Measurements from ENCODE around the gene SLC30A1. TPM values are rescaled to one million over a fixed set of nuclear protein-coding genes. Genes with fewer than 3 reads are reported as not detected.

SLC30A1 gene
- polyA plus RNA-seq, 3 donors, result 11.9 to 15.4 (median 13.2) TPM

DNA sequence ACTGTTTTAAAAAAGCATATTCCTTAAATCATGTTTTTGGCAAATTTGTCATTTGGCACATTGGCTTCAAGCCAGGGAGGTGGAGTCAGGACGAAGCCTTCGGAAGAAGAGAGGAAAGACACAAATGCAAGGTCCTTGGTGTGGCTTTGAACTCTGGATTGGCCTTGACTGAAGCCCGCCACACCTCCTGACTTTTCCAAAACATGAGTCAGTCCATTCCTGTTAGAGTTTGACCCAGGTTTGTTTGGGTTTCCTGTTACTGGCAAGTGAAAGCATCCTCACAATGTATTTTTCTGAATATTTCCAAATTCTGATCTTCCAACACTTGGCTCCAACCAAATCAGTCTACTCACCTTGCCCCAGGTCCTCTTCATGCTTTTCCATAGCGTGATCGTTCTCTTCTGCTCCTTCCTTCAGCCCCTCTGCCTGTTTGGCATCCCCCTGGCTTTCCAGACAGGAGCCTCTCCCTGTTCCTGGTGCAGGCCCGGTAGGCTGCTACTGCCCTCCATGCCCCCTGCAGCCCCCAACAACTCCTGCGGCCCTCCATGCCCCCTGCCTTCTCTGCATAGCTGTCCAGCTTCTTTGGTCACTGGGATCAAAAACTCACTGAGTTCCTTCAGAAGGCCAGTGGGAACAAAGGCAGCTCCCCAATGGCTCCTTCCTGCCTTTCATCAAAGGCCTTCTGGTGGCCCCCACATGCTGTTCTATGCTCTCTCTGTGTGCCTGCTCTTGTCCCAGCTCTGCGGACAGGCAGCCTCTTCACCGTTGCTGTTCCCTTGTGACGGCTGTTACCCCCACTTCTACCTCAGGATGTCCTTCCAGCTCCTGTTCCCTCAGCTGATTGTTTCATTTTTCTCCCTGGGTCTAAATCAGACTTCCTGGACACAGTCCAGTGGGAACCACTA, 30.4 kb upstream of the SLC30A1 start:
- Histone ChIP-seq H3K27ac (ENCODE audit: low read depth in 1 of 2, low read length in 2 of 2) (no peak overlapping the region), H3K4me3 (replicated peaks in 1 of 3; ENCODE audit: low read depth in 2 of 3, low read length in 3 of 3) (no peak overlapping the region), H3K36me3 (replicated peaks in 1 of 2; ENCODE audit: control insufficient read depth in 1 of 2, insufficient read depth in 2 of 2, low read length in 2 of 2) (no peaks in the 10 kb centered on the region), H4K20me1 (ENCODE audit: insufficient read depth, low read length) (no peaks in the 10 kb centered on the region), H3K4me2 (replicated peaks; ENCODE audit: extremely low read depth, low read length, poor library complexity, severe bottlenecking) (no peak overlapping the region), H3K9me3 (replicated peaks in 1 of 2; ENCODE audit: control insufficient read depth in 1 of 2, insufficient read depth in 1 of 2, low read length in 2 of 2) (no peaks in the 10 kb centered on the region), H3K9ac (ENCODE audit: insufficient read depth, low read length, poor library complexity, severe bottlenecking) (no peak overlapping the region), H3K4me1 (ENCODE audit: control insufficient read depth in 1 of 2, insufficient read depth in 2 of 2, low read length in 2 of 2) (peaks cover 75 to 80% of the 10 kb centered on the region in 2 donors), H2AFZ (ENCODE audit: insufficient read depth, low read depth, low read length, poor library complexity, severe bottlenecking) (peak overlapping the region; percentile 12), H3K79me2 (ENCODE audit: insufficient read depth, low read length) (peaks cover 19% of the 10 kb centered on the region), H3K27me3 (ENCODE audit: control insufficient read depth in 2 of 2, insufficient read depth in 2 of 2, low read length in 2 of 2) (no peaks in the 10 kb centered on the region)
- peaks cover 0 to 3% (median 0%) of the 10 kb centered on the region in 7 donors for H3K9me3 Mint-ChIP-seq
- intact Hi-C loops (cut with micrococcal nuclease), result no loop called here
- H3K27me3 Mint-ChIP-seq (ENCODE audit: low read depth in 3 of 3), result peaks cover 0 to 5% (median 0%) of the 10 kb centered on the region in 3 donors
- TF ChIP-seq, protein P1, sequence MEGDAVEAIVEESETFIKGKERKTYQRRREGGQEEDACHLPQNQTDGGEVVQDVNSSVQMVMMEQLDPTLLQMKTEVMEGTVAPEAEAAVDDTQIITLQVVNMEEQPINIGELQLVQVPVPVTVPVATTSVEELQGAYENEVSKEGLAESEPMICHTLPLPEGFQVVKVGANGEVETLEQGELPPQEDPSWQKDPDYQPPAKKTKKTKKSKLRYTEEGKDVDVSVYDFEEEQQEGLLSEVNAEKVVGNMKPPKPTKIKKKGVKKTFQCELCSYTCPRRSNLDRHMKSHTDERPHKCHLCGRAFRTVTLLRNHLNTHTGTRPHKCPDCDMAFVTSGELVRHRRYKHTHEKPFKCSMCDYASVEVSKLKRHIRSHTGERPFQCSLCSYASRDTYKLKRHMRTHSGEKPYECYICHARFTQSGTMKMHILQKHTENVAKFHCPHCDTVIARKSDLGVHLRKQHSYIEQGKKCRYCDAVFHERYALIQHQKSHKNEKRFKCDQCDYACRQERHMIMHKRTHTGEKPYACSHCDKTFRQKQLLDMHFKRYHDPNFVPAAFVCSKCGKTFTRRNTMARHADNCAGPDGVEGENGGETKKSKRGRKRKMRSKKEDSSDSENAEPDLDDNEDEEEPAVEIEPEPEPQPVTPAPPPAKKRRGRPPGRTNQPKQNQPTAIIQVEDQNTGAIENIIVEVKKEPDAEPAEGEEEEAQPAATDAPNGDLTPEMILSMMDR (IDR thresholded peaks at IDR 0.05), result no peak
- H3K4me3 Mint-ChIP-seq, result no peak overlapping the region
- peaks cover 85% of the 10 kb centered on the region for H3K4me1 Mint-ChIP-seq
- peak overlapping the region in 4 of 7 donors; percentile 15 to 68 (median 42) for H3K27ac Mint-ChIP-seq
- DNase-seq, result no peak
- WGBS (ENCODE audit: insufficient coverage), result 93% methylated on average over 10 of the region's 10 CpGs
- peaks cover 0 to 6% of the 10 kb centered on the region in 2 donors for H3K36me3 Mint-ChIP-seq

DNA sequence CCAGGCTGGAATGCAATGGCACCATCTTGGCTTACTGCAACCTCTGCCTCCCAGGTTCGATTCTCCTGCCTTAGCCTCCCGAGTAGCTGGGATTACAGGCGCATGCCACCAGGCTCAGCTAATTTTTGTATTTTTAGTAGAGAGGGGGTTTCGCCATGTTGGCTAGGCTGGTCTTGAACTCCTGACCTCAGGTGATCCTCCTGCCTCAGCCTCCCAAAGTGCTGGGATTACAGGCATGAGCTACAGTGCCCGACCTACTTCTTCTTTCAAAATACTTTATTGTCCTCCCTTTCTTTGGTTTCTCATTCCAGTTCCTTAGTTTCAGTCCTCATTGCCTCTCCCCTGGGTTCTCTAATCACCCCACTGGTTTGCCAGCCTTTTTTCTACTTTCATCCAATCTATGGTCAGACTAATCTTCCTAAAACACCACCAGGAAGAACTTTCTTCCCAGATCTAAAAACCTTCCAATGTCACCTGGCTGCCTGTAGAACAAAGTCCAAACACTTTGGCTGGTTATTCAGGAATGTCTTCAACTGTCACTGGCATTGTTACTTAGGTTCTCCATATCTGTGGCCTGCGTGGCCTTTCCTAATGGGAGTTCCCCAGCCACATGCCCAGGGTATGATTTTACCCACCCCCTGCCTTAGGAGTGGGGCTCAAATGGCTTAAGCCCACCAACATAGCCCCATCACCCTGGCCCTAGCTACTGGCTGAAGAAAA, 29.0 kb upstream of the SLC30A1 start:
- Mint-ChIP-seq H3K9me3 (peaks cover 0 to 3% (median 0%) of the 10 kb centered on the region in 7 donors), H3K4me1 (peaks cover 88% of the 10 kb centered on the region), H3K4me3 (peak overlapping the region; percentile 89 to 94), H3K36me3 (peaks cover 1 to 6% of the 10 kb centered on the region in 2 donors), H3K27me3 (ENCODE audit: low read depth in 3 of 3) (peaks cover 0 to 5% (median 0%) of the 10 kb centered on the region in 3 donors), H3K27ac (peak overlapping the region; percentile 99 to 100 (median 99))
- peak overlapping the region; percentile 75 for H3K9ac ChIP-seq (ENCODE audit: insufficient read depth, low read length, poor library complexity, severe bottlenecking)
- peak overlapping the region; percentile 35 to 88 (median 79) for H3K4me3 ChIP-seq (replicated peaks in 1 of 3; ENCODE audit: low read depth in 2 of 3, low read length in 3 of 3)
- peaks cover 73 to 81% of the 10 kb centered on the region in 2 donors for H3K4me1 ChIP-seq (ENCODE audit: control insufficient read depth in 1 of 2, insufficient read depth in 2 of 2, low read length in 2 of 2)
- H3K27ac ChIP-seq (ENCODE audit: low read depth in 1 of 2, low read length in 2 of 2), result peak overlapping the region; percentile 94 to 97
- 75% methylated on average over 4 of the region's 6 CpGs for WGBS (ENCODE audit: insufficient coverage)
- H3K79me2 ChIP-seq (ENCODE audit: insufficient read depth, low read length), result peaks cover 31% of the 10 kb centered on the region
- H3K27me3 ChIP-seq (ENCODE audit: control insufficient read depth in 2 of 2, insufficient read depth in 2 of 2, low read length in 2 of 2), result no peaks in the 10 kb centered on the region
- H2AFZ ChIP-seq (ENCODE audit: insufficient read depth, low read depth, low read length, poor library complexity, severe bottlenecking), result peak overlapping the region; percentile 62
- DNase-seq, result no peak
- H4K20me1 ChIP-seq (ENCODE audit: insufficient read depth, low read length), result no peaks in the 10 kb centered on the region
- H3K36me3 ChIP-seq (replicated peaks in 1 of 2; ENCODE audit: control insufficient read depth in 1 of 2, insufficient read depth in 2 of 2, low read length in 2 of 2), result no peaks in the 10 kb centered on the region
- TF ChIP-seq, protein P1 (IDR thresholded peaks at IDR 0.05), result no peak
- peak overlapping the region; percentile 87 for H3K4me2 ChIP-seq (replicated peaks; ENCODE audit: extremely low read depth, low read length, poor library complexity, severe bottlenecking)
- intact Hi-C loops (cut with micrococcal nuclease), result loop anchor here in 1 of 2 donors (2.0 kb wide), 1 partner anchor 17 kb away; no protein-coding TSS in a partner anchor
- H3K9me3 ChIP-seq (replicated peaks in 1 of 2; ENCODE audit: control insufficient read depth in 1 of 2, insufficient read depth in 1 of 2, low read length in 2 of 2), result no peaks in the 10 kb centered on the region

All from CD14-positive monocyte (primary cell).